Tibial artery (tissue), 4 donors: ENCODE data around the gene BRF1.

Experiments
- DNase-seq, 2 donors: peaks; one replicate each; pipeline ENCODE4 v3.0.0-alpha.2; 2019
- H3K27ac ChIP-seq, 2 donors: fragments of 200-600 bp; sonication (generic) in 1 of 2; 1 replicate in 1 of 2; 2 replicates in 1 of 2; pipeline ENCODE4 v1.5.1; 2018 to 2019; ENCODE audit warnings: mild to moderate bottlenecking in 1 of 2
- H3K27me3 ChIP-seq, 2 donors: fragments of 200-600 bp; sonication (generic) in 1 of 2; one replicate each; pipeline versions ENCODE4 v1.5.1 to v1.6.0; 2016 to 2019
- H3K36me3 ChIP-seq, 3 donors: fragments of 200-600 bp; sonication (generic) in 2 of 3; one replicate each; pipeline ENCODE4 v1.5.1; 2016 to 2019; ENCODE audit warnings: mild to moderate bottlenecking in 2 of 3
- H3K4me1 ChIP-seq, 4 donors: fragments of 200-600 bp; sonication (generic) in 2 of 4; 1 replicate in 3 of 4; 2 replicates in 1 of 4; pipeline ENCODE4 v1.5.1; 2016 to 2019
- H3K4me3 ChIP-seq, 2 donors: fragments of 200-600 bp; sonication (generic) in 1 of 2; 1 replicate in 1 of 2; 2 replicates in 1 of 2; pipeline ENCODE4 v1.5.1; 2018 to 2019; ENCODE audit warnings: mild to moderate bottlenecking in 2 of 2
- H3K9me3 ChIP-seq, 3 donors: fragments of 200-600 bp; sonication (generic) in 1 of 3; one replicate each; pipeline ENCODE4 v1.5.1; 2016 to 2019
- CTCF ChIP-seq, 2 experiments: fragments of 200-600 bp in 1 of 2; fragments of 450-650 bp in 1 of 2; IDR thresholded peaks; one replicate each; pipeline ENCODE4 v1.5.1; 2017 to 2019; ENCODE audit warnings: antibody characterized with exemption in 2 of 2, mild to moderate bottlenecking in 1 of 2, moderate library complexity in 1 of 2
- intact Hi-C: fragments of 100-400 bp; cut with DNase I; formaldehyde crosslinking; loops from one replicate; pipeline ENCODE4 v1.15.0; 2023; ENCODE audit warnings: low total_unique reads

Gene BRF1

GRCh38 chr14:105196265-105196960 lies 104.4 kb downstream of the BRF1 start:
- H3K27me3 ChIP-seq = peaks cover 0 to 95% of the 10 kb centered on the region in 2 donors
- no peaks in the 10 kb centered on the region for H3K9me3 ChIP-seq
- TF ChIP-seq CTCF (IDR thresholded peaks at IDR 0.05) = no peak
- peaks cover 0 to 36% (median 20%) of the 10 kb centered on the region in 4 donors for H3K4me1 ChIP-seq
- H3K36me3 ChIP-seq = no peaks in the 10 kb centered on the region
- peak overlapping the region in 1 of 2 donors; percentile 1 for H3K4me3 ChIP-seq
- no peak for DNase-seq
- intact Hi-C loops = no loop called here
- no peak overlapping the region for H3K27ac ChIP-seq

GRCh38 chr14:105195522-105196264 lies 105.1 kb downstream of the BRF1 start:
- H3K4me3 ChIP-seq = no peak overlapping the region
- peaks cover 0 to 95% of the 10 kb centered on the region in 2 donors for H3K27me3 ChIP-seq
- H3K4me1 ChIP-seq = peaks cover 0 to 36% (median 19%) of the 10 kb centered on the region in 4 donors
- DNase-seq = no peak
- H3K27ac ChIP-seq = no peak overlapping the region
- intact Hi-C loops = no loop called here
- no peaks in the 10 kb centered on the region for H3K36me3 ChIP-seq
- no peak for TF ChIP-seq CTCF (IDR thresholded peaks at IDR 0.05)
- H3K9me3 ChIP-seq = no peaks in the 10 kb centered on the region

- Histone ChIP-seq H3K4me1 (peaks cover 0 to 36% (median 19%) of the 10 kb centered on the region in 4 donors), H3K36me3 (no peaks in the 10 kb centered on the region), H3K9me3 (no peaks in the 10 kb centered on the region), H3K27me3 (peaks cover 0 to 95% of the 10 kb centered on the region in 2 donors), H3K4me3 (no peak overlapping the region), H3K27ac (no peak overlapping the region)
- TF ChIP-seq CTCF (IDR thresholded peaks at IDR 0.05) = no peak
- DNase-seq = no peak
- intact Hi-C loops = no loop called here
These were observed 105.8 kb downstream of the BRF1 start for GRCh38 chr14:105195051-105195450.

GRCh38 chr14:105193916-105194782 lies 106.7 kb downstream of the BRF1 start:
- H3K4me3 ChIP-seq = no peak overlapping the region
- TF ChIP-seq CTCF (IDR thresholded peaks at IDR 0.05) = no peak
- H3K36me3 ChIP-seq = no peaks in the 10 kb centered on the region
- peaks cover 0 to 36% (median 19%) of the 10 kb centered on the region in 4 donors for H3K4me1 ChIP-seq
- no peaks in the 10 kb centered on the region for H3K9me3 ChIP-seq
- intact Hi-C loops = no loop called here
- no peak overlapping the region for H3K27ac ChIP-seq
- H3K27me3 ChIP-seq = peaks cover 0 to 93% of the 10 kb centered on the region in 2 donors
- DNase-seq = no peak

- H3K27me3 ChIP-seq = peaks cover 0 to 91% of the 10 kb centered on the region in 2 donors
- peaks cover 0 to 36% (median 19%) of the 10 kb centered on the region in 4 donors for H3K4me1 ChIP-seq
- no peak overlapping the region for H3K27ac ChIP-seq
These were observed 107.7 kb downstream of the BRF1 start for GRCh38 chr14:105192866-105193731.

More at GRCh38 chr14:105192866-105193731, 107.7 kb downstream of the BRF1 start:
- Histone ChIP-seq H3K36me3 (no peaks in the 10 kb centered on the region), H3K4me3 (no peak overlapping the region), H3K9me3 (peaks cover 0 to 5% (median 0%) of the 10 kb centered on the region in 3 donors)
- no peak for DNase-seq
- TF ChIP-seq CTCF (IDR thresholded peaks at IDR 0.05) = no peak
- intact Hi-C loops = no loop called here
